H4 (cell line): ENCODE data around the gene LRP11. TPM values are rescaled to one million over a fixed set of nuclear protein-coding genes. Genes with fewer than 3 reads are reported as not detected.
A peak's percentile ranks its signal among the peaks of the same experiment; 100 is the strongest.
"Not testable (repeated sequence)": the region's sequence is repeated elsewhere in the genome, so short reads cannot be mapped to it uniquely, and the experiment has no call there.

ENCODE experiments used
- DNase-seq: peaks from one replicate; pipeline ENCODE4 v3.0.0-alpha.2; 2015; ENCODE audit warnings: low spot score
- total RNA-seq: library from RNA; depleted of rRNA; stranded (reverse); fragments of >200 nt; shearing (Covaris generic); gene quantifications from 2 replicates; pipeline ENCODE4 v1.2.3, GENCODE V29; 2014

The LRP11 gene
- total RNA-seq, 1 experiment from 2014 or later = 37.0 TPM

- no peak for DNase-seq
Observed at GRCh38 chr6:149898966-149899365, 34.8 kb upstream of the LRP11 start.

- DNase-seq = no peak
Observed at GRCh38 chr6:149897855-149898744, 33.9 kb upstream of the LRP11 start, which contains the start of gene RAET1E. TSS of gene RAET1E (minus strand) at chr6:149898113. CDS start at chr6:149890901, 7,212 bp downstream.

DNA sequence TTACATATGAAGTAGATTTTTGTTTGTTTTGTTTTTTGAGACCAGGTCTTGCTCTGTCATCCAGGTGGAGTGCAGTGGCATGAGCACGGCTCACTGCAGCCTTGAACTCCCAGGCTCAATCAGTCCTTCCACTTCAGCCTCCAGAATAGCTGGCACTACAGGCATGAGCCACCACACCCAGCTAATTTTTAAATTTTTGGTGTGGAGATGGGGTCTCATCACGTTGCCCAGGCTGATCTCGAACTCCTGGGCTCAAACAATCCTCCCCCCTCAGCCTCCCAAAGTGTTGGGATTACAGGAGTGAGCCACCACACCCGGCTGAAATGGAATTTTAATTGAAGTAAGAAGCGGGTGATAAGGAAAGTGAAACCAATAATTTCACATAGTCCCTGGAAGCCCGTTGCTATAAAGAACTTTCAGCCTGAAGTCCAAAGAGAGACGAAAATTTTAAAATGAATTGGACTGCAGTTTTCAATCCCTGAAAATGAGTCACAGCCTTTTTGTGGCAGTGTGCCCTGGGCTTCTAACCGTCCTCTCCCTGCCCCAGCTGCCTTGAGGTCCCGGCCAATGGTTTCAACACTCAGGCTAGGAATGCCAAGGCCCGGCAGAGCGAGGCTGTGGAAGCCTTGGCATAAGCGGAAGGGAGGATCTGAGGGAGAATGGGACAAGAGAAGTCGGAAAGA is 33.0 kb upstream of the LRP11 start:
- peak; percentile 68 for DNase-seq

DNA sequence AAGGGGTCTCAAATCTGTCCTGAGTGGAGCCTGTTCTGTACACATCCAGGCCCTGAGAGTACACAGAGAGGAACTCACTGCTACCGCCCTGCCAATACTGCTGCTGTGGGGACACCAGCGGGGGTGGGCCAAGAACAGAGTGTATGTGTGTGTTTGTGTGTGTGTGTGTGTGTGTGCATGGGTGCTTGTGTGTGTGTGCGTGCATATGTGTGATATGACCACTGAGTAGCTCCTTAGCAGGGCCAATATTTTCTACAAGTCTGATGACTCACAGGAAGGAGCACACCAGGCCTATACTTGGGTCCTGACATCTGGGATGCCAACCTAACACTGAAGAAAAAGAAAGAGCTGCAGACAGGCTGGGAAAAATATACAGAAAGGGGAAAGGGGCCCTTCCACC is 32.3 kb upstream of the LRP11 start:
- peak; percentile 33 for DNase-seq

GRCh38 chr6:149895833-149896271 is 31.7 kb upstream of the LRP11 start:
- peak; percentile 80 for DNase-seq

- peak; percentile 74 for DNase-seq
Observed at GRCh38 chr6:149895048-149895590, 31.0 kb upstream of the LRP11 start.

- not testable (repeated sequence) for DNase-seq
Observed at GRCh38 chr6:149891864-149892263, 27.7 kb upstream of the LRP11 start.

GRCh38 chr6:149891259-149891658 is 27.1 kb upstream of the LRP11 start:
- DNase-seq = no peak

- no peak for DNase-seq
Observed at GRCh38 chr6:149890629-149891045, 26.5 kb upstream of the LRP11 start.

- no peak for DNase-seq
Observed at GRCh38 chr6:149889326-149889725, 25.2 kb upstream of the LRP11 start.

DNA sequence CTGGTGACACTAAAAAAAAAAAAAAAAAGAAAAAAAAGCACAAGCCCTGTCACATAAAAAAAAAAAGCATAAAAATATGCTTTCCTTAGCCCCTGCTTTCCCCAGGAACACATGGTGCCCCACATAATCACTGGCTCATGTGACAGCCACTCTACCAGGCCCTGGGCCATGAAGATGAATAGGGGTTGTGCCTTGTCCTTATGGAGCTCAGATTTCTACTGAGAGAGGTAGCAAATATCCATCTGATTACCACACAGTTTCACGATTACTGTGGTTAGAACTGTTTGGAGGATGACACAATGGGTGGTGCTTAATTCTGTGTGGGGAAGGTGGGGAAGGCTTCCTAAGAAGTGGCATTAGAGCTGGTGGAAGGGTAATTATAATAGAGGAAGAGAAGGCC is 24.5 kb upstream of the LRP11 start:
- no peak for DNase-seq

DNA sequence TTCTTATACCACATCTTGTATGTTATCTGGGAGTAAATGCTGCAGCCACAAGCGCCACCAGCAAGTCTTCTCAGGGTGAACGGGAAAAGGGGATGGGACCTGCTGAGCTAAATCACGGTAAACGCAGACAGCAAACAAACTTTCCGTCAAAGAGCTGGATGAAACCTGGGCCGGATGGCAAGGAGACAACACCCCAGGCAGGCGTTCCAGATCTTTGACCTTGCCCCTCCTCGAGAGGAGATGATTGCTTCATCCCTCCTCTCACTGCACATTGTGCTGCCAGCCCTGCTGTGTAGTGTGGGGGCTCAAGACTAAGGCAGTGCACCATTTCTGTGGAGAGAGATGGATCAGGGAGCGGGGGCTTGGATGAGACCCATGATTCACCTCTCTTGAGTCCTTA is 23.9 kb upstream of the LRP11 start:
- DNase-seq = no peak

- no peak for DNase-seq
Observed at GRCh38 chr6:149887343-149887742, 23.2 kb upstream of the LRP11 start.

GRCh38 chr6:149885888-149886287 is 21.7 kb upstream of the LRP11 start:
- no peak for DNase-seq

- no peak for DNase-seq
Observed at GRCh38 chr6:149884617-149885016, 20.5 kb upstream of the LRP11 start.

DNA sequence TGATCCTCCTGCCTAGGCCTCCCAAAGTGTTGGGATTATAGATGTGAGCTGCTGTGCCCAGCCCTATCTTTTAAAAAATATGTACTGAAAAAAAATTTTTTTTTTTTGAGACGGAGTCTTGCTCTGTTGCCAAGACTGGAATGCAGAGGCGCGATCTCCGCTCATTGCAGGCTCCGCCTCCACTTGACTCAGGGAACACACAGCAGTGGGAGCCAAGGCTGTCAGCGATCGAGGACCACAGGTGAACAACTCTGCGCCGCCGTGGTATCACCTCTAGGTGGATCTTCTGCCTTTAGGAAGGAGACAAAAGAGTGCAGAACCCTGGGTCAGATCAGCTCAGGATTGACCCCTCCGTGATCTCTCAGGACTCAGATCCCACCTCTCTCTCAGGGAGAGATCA is 20.1 kb upstream of the LRP11 start:
- no peak for DNase-seq

- no peak for DNase-seq
Observed at GRCh38 chr6:149881860-149882259, 17.7 kb upstream of the LRP11 start.

- DNase-seq = no peak
Observed at GRCh38 chr6:149881066-149881766, 17.1 kb upstream of the LRP11 start.

DNA sequence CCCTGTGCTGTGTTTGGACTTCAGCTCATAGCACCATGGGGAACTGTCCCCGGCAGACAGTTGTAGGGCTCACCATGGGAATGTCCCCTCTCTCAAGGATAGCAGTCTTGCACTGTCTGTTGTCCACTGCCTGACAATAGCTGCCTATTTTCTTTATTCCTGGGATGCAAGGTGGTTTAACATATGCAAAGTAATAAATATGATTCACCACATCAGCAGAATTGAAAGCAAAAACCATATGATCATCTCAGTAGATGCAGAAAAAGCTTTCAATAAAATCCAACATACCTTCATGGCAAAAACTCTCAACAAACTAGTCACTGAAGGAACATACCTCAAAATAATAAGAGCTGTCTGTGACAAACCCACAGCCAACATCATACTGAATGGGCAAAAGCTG is 13.5 kb upstream of the LRP11 start:
- no peak for DNase-seq

- DNase-seq = no peak
Observed at GRCh38 chr6:149876241-149876933, 12.2 kb upstream of the LRP11 start.

- no peak for DNase-seq
Observed at GRCh38 chr6:149872233-149872632, 8.1 kb upstream of the LRP11 start.
